ENCODE results near the gene EIF4G3. TPM values are rescaled to one million over a fixed set of nuclear protein-coding genes. Genes with fewer than 3 reads are reported as not detected.
"Not testable (repeated sequence)": the region's sequence is repeated elsewhere in the genome, so short reads cannot be mapped to it uniquely, and the experiment has no call there.

The EIF4G3 gene
- total RNA-seq, 1 donor from 2014 or later = 66.8 TPM

DNA sequence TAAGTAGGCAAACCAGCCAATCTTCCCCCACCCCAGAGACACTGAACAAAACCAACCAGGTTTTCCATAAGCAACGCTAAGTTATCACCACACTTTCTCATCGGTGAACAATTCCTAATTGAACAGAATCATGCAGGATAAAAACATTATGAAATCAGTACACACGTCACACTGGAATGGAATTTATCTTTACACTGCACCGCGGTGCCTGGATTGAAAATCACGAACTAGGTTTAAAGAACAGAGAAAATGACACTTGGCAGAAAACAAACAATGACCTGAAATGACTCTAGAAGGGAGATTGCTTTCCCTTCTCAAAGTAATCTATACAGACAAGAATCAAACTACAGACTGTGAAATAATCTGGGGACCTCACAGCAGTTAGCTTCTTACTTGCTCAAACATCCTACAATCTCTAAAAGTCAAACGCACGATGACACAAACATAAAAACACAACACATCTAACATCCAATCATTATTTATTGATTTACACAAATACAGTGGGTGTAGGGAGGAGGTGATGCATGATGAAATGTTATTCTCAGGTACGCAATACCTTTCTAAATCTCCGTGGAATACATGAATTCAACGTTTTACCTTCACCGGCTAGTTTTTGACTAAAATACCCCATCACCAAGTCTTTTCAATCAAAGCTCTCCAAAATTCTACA is 1.9 kb downstream of the EIF4G3 start:
- H3K9me3 Mint-ChIP-seq = no peaks in the 10 kb centered on the region
- peak overlapping the region; percentile 89 for H3K27ac Mint-ChIP-seq
- H3K4me3 Mint-ChIP-seq = peak overlapping the region; percentile 89
- intact Hi-C loops (cut with micrococcal nuclease) = loop anchor here (5.0 kb wide), 3 partner anchors 152 to 242 kb away; no protein-coding TSS in a partner anchor
- H3K27me3 Mint-ChIP-seq = peaks cover 2% of the 10 kb centered on the region
- DNase-seq = no peak
- H3K4me1 Mint-ChIP-seq = peaks cover 28% of the 10 kb centered on the region
- peaks cover 28% of the 10 kb centered on the region for H3K36me3 Mint-ChIP-seq (ENCODE audit: low read depth)

DNA sequence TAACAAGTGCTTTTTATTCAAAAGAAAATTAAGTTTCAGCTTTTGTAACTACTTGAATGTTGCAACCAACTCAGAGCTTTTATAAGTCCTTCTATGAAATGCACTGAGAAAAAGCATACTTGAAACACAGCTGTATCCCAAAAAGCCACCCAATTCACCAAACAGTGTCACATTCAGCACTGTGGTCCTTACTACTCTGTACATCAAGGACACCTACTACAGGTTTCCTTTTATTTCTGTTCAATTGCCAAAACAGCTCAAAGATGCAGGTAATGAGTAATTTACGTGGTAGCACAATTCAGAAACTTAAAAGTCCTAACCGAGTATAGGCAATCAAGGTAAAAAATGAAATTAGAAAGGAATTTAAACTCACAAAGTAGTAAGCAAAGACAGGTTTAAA is 2.5 kb downstream of the EIF4G3 start:
- H3K36me3 Mint-ChIP-seq (ENCODE audit: low read depth) = peaks cover 28% of the 10 kb centered on the region

DNA sequence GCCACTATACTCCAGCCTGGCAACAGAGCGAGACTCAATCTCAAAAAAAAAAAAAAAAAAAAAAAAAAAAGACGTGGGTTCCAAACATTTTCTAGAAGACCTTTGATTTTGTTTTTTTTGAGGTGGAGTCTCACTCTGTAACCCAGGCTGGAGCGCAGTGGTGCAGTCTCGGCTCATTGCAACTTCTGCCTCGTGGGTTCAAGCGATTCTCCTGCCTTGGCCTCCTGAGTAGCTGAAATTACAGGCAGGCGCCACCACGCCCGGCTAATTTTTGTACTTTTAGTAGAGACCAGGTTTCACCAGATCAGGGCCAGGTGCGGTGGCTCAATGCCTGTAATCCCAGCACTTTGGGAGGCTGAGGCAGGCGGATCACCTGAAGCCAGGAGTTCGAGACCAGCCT is 3.6 kb downstream of the EIF4G3 start:
- H3K9me3 Mint-ChIP-seq; H3K27me3 Mint-ChIP-seq; H3K27ac Mint-ChIP-seq; H3K4me3 Mint-ChIP-seq; DNase-seq; intact Hi-C loops (cut with micrococcal nuclease): not testable (repeated sequence)
- Mint-ChIP-seq H3K36me3 (ENCODE audit: low read depth) (peaks cover 32% of the 10 kb centered on the region), H3K4me1 (peaks cover 28% of the 10 kb centered on the region)

More for the DNA sequence above, 2.5 kb downstream of the EIF4G3 start:
- Mint-ChIP-seq H3K9me3 (no peaks in the 10 kb centered on the region), H3K27me3 (peaks cover 2% of the 10 kb centered on the region), H3K27ac (no peak overlapping the region), H3K4me3 (peak overlapping the region; percentile 89), H3K4me1 (peaks cover 28% of the 10 kb centered on the region)
- intact Hi-C loops (cut with micrococcal nuclease) = no loop called here
- no peak for DNase-seq

DNA sequence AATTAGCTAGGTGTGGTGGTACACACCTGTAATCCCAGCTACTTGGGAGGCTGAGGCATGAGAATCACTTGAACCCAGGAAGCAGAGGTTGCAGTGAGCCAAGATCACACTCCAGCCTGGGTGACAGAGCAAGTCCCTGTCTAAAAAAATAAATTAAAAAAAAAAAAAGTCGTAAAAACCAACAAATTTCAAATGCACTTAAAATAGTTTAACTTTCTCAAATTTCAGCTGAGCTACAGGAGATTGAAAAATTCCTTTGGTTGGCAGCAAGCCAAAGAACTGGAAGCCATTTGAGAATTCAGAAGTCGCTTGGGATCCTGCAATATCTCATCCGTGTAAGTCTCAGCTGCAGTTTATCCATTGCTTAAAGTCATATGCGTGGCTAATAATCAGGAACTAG is 5.9 kb downstream of the EIF4G3 start:
- H3K27ac Mint-ChIP-seq; H3K27me3 Mint-ChIP-seq; intact Hi-C loops (cut with micrococcal nuclease); DNase-seq; H3K4me3 Mint-ChIP-seq; H3K9me3 Mint-ChIP-seq: not testable (repeated sequence)
- Mint-ChIP-seq H3K4me1 (peaks cover 27% of the 10 kb centered on the region), H3K36me3 (ENCODE audit: low read depth) (peaks cover 43% of the 10 kb centered on the region)

DNA sequence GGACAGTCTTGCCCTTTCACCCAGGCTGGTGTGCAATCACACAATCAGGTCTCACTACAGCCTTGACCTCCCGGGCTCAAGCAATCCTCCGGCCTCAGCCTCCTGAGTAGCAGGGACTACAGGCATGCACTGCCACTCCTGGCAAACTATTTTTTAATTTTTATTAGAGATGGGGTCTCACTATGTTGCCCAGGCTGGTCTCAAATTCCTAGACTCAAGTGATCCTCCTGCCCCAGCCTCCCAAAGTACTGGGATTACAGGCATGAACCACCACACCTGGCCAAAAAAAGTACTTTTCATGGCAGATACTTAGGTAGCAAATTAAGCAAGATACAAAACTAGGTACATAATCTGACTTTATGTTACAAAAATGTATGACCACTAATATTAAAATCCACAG is 8.3 kb downstream of the EIF4G3 start:
- H3K27me3 Mint-ChIP-seq = no peaks in the 10 kb centered on the region
- intact Hi-C loops (cut with micrococcal nuclease) = no loop called here
- H3K4me1 Mint-ChIP-seq = peaks cover 21% of the 10 kb centered on the region
- no peak overlapping the region for H3K4me3 Mint-ChIP-seq
- H3K9me3 Mint-ChIP-seq = peaks cover 4% of the 10 kb centered on the region
- H3K27ac Mint-ChIP-seq = no peak overlapping the region
- DNase-seq = no peak
- peaks cover 44% of the 10 kb centered on the region for H3K36me3 Mint-ChIP-seq (ENCODE audit: low read depth)

DNA sequence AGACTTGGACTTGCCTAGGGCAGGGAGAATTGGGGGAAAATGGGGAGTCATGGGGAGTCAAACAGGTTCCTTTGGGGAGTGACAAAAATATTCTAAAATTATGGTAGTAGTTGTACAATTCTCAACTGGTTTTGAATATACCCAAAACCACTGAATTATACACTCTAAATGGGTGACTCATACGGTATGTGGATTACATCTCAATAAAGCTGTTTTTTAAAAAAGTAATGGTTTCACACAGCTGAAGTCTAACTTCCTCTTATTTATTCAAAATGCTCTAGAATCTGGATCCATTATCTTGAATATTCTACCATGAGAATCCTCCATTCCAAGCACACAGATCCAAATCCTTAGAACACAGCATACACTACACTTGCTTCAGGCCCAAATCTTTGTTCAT is 11.1 kb downstream of the EIF4G3 start:
- Mint-ChIP-seq H3K36me3 (ENCODE audit: low read depth) (peaks cover 45% of the 10 kb centered on the region), H3K27me3 (no peaks in the 10 kb centered on the region), H3K4me3 (no peak overlapping the region), H3K4me1 (peaks cover 15% of the 10 kb centered on the region), H3K9me3 (peaks cover 4% of the 10 kb centered on the region), H3K27ac (no peak overlapping the region)
- no peak for DNase-seq
- intact Hi-C loops (cut with micrococcal nuclease) = no loop called here

DNA sequence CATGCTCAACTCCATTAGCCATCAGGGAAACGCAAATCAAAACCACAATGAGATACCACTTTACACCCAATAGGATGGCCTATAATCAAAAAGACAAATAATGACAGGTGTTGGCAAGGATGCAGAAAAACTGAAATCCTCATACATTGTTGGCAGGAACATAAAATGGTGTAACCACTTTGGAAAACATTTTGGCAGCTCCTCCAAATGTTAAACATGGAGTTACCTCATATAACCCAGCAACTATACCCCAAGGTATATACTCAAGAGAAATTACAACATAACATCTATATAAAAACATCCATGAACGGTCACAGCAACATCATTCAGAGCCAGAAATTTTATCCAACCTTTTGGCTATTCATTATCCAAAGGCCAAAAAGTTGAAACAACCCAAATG is 11.6 kb downstream of the EIF4G3 start:
- Mint-ChIP-seq H3K36me3 (ENCODE audit: low read depth) (peaks cover 46% of the 10 kb centered on the region), H3K4me3 (no peak overlapping the region), H3K9me3 (peaks cover 4% of the 10 kb centered on the region), H3K27ac (no peak overlapping the region), H3K4me1 (peaks cover 19% of the 10 kb centered on the region), H3K27me3 (no peaks in the 10 kb centered on the region)
- intact Hi-C loops (cut with micrococcal nuclease) = no loop called here
- DNase-seq = no peak

DNA sequence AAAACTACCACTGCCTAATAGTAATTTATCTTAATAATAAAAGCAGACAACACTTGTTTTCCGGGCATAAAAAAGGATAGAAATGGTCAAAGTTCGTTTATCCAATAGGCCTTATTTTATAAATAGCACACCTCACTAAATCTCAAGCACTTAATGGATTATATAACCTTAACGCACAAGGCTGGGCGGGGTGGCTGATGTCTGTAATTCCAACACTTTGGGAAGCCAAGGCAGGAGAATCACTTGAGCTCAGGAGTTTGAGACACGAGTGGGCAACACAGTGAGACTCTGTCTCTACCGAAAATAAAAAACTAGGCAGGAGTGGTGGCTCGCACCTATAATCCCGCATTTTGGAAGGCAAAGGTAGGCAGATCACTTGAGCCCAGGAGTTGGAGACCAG is 12.4 kb downstream of the EIF4G3 start:
- Mint-ChIP-seq H3K36me3 (ENCODE audit: low read depth) (peaks cover 47% of the 10 kb centered on the region), H3K4me3 (no peak overlapping the region), H3K27ac (no peak overlapping the region), H3K4me1 (peaks cover 19% of the 10 kb centered on the region), H3K9me3 (peaks cover 4% of the 10 kb centered on the region), H3K27me3 (no peaks in the 10 kb centered on the region)
- DNase-seq = no peak
- intact Hi-C loops (cut with micrococcal nuclease) = no loop called here

DNA sequence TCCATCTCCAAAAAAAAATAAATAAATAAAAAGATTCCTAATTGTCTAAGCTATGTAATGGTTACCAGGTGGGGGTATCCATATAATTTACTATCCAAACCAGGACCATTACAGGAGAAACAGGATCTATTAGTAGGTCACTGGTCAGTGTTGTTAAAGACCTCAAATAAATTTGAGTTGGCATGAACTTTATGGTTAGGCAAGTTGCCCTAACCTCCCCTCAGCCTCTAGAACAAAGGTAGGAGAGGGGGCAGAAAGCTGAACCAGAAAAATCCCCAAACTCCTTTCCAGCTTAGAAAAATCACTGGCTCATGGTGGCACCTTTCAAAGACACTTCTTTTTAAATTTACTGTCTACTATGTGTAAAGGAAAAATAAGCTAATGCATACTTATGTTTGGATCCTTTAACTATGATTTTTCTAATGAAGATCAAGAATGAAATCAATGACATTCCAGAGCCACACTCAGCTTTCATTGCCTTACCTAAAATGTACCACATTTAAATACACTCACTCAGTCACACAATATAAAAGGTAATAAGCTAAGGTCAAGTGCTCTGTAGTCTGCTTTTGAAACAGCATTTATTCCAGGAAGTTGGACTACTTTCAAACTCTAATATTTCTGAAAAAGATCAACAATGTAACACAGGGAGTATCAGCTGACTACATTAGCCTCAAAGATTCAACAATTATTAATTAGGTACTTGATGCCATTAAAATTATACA is 13.8 kb downstream of the EIF4G3 start:
- no peak overlapping the region for H3K4me3 Mint-ChIP-seq
- peaks cover 4% of the 10 kb centered on the region for H3K9me3 Mint-ChIP-seq
- peak overlapping the region; percentile 41 for H3K27ac Mint-ChIP-seq
- intact Hi-C loops (cut with micrococcal nuclease) = no loop called here
- DNase-seq = no peak
- peaks cover 48% of the 10 kb centered on the region for H3K36me3 Mint-ChIP-seq (ENCODE audit: low read depth)
- no peaks in the 10 kb centered on the region for H3K27me3 Mint-ChIP-seq
- H3K4me1 Mint-ChIP-seq = peaks cover 19% of the 10 kb centered on the region

DNA sequence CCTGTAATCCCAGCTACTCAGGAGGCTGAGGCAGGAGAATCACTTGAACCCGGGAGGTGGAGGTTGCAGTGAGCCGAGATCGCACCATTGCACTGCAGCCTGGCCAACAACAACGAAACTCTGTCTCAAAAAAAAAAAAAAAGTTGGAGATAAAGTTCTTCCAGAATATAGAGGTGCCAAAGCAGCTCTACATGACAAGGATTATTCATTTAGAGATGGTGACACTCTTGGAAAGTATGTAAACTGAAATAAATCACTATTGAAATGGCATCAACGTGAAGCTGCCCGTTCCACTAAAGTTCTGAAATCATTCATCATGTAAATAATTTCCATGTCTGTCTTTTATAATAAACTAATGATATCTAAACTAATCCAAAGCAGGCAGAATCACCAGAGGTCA is 14.9 kb downstream of the EIF4G3 start:
- Mint-ChIP-seq H3K9me3 (peaks cover 4% of the 10 kb centered on the region), H3K36me3 (ENCODE audit: low read depth) (peaks cover 43% of the 10 kb centered on the region), H3K4me3 (no peak overlapping the region), H3K27ac (no peak overlapping the region), H3K27me3 (no peaks in the 10 kb centered on the region), H3K4me1 (peaks cover 24% of the 10 kb centered on the region)
- intact Hi-C loops (cut with micrococcal nuclease) = no loop called here
- no peak for DNase-seq

DNA sequence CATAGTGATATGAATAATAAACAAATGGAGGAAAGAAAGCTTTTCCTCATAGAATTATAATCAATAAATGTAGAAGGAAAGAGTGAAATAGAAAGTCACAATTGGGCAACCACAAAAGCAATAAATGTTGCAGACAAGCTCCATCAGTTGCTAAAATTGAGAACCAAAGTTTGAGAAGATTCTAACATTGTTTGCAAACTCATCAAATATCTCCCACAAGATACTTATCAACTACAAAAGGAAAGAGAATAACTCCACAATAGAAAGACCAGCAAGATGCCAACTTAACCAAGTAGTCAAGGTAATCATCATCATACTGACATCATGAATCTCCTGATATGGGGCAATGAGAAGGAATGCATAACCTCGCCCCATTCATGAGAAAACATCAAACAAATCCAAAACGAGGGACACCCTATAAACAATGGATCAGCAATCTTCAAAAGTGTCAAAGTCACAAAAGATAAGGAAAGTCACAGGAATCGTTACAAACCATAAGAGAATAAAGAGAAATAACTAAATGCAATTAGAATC is 16.4 kb downstream of the EIF4G3 start:
- H3K4me1 Mint-ChIP-seq = peaks cover 22% of the 10 kb centered on the region
- no peak for DNase-seq
- no peak overlapping the region for H3K4me3 Mint-ChIP-seq
- H3K9me3 Mint-ChIP-seq = no peaks in the 10 kb centered on the region
- H3K27me3 Mint-ChIP-seq = no peaks in the 10 kb centered on the region
- H3K27ac Mint-ChIP-seq = no peak overlapping the region
- intact Hi-C loops (cut with micrococcal nuclease) = no loop called here
- H3K36me3 Mint-ChIP-seq (ENCODE audit: low read depth) = peaks cover 38% of the 10 kb centered on the region

DNA sequence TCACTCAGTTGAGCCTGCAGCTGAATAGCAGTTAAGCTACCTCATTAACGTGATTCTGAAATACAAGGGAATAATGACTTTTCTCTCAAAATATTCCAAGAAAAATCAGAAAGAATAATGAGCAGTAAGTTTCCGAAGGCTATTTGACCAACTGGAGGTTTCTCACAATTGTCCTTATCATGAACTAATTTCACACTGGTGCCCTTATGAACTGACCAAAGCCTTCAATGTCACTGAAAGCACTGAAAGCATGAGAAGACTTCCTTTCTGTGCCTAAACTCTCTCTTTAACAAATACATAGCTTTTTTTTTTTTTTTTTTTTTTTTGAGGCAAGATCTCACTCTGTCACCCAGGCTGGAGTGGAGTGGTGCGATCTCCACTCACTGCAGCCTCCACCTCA is 18.8 kb downstream of the EIF4G3 start:
- no peak for DNase-seq
- intact Hi-C loops (cut with micrococcal nuclease) = no loop called here
- no peaks in the 10 kb centered on the region for H3K9me3 Mint-ChIP-seq
- no peak overlapping the region for H3K27ac Mint-ChIP-seq
- H3K4me1 Mint-ChIP-seq = peaks cover 20% of the 10 kb centered on the region
- H3K4me3 Mint-ChIP-seq = no peak overlapping the region
- no peaks in the 10 kb centered on the region for H3K27me3 Mint-ChIP-seq
- peaks cover 29% of the 10 kb centered on the region for H3K36me3 Mint-ChIP-seq (ENCODE audit: low read depth)

DNA sequence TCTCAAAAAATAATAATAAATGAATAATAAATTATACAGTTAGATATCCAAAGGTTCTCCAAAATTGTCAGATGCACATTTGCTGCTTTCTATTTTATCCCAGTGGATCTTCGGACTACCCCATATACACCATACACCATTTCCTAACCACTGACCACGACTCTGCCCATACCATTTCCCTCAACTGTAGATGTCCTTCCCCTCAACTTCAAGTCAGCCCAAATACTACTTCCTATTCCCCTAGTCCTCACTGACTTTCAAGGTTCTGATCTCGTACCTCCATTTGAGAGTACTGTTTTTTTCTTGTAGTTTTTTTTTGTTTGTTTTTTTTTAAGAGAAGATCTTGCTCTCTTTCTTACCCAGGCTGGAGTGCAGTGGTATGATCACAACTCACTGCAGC is 19.6 kb downstream of the EIF4G3 start:
- H3K4me3 Mint-ChIP-seq = no peak overlapping the region
- H3K36me3 Mint-ChIP-seq (ENCODE audit: low read depth) = peaks cover 27% of the 10 kb centered on the region
- intact Hi-C loops (cut with micrococcal nuclease) = no loop called here
- H3K9me3 Mint-ChIP-seq = no peaks in the 10 kb centered on the region
- H3K27ac Mint-ChIP-seq = no peak overlapping the region
- no peak for DNase-seq
- no peaks in the 10 kb centered on the region for H3K27me3 Mint-ChIP-seq
- H3K4me1 Mint-ChIP-seq = peaks cover 20% of the 10 kb centered on the region

DNA sequence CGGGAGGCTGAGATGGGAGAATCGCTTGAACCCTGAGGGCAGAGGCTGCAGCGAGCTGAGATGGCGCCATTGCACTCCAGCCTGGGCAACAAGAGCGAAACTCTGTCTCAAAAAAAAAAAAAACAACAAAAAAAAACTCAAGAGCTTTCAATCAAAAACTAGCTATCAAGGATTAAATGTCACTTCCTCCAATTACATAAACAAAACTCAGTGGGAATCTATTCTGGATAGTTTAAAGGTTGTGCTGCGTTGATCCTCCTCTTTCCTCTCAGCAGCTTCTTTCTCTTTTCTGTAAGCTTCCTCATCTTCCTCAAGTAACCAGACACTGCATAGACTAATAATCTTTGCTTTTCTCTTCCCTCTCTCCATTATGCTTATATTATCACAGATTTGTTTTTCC is 20.7 kb downstream of the EIF4G3 start:
- Mint-ChIP-seq H3K4me1 (peaks cover 20% of the 10 kb centered on the region), H3K9me3 (no peaks in the 10 kb centered on the region), H3K4me3 (no peak overlapping the region)

More for the DNA sequence above, 20.7 kb downstream of the EIF4G3 start:
- DNase-seq = no peak
- Mint-ChIP-seq H3K27ac (no peak overlapping the region), H3K36me3 (ENCODE audit: low read depth) (peaks cover 24% of the 10 kb centered on the region), H3K27me3 (no peaks in the 10 kb centered on the region)
- intact Hi-C loops (cut with micrococcal nuclease) = no loop called here

Data from activated CD4-positive, alpha-beta T cell treated with anti-CD3 and anti-CD28 coated beads, Interleukin-2, amount 10 ng/mL, durations not matched to agents 24 days and 14 days (primary cell).